ENCODE results near the gene PLAAT5. TPM values are rescaled to one million over a fixed set of nuclear protein-coding genes. Genes with fewer than 3 reads are reported as not detected.
"Not testable (repeated sequence)": the region's sequence is repeated elsewhere in the genome, so short reads cannot be mapped to it uniquely, and the experiment has no call there.

PLAAT5 gene
- total RNA-seq, 2 experiments from 2014 or later, result not detected

DNA sequence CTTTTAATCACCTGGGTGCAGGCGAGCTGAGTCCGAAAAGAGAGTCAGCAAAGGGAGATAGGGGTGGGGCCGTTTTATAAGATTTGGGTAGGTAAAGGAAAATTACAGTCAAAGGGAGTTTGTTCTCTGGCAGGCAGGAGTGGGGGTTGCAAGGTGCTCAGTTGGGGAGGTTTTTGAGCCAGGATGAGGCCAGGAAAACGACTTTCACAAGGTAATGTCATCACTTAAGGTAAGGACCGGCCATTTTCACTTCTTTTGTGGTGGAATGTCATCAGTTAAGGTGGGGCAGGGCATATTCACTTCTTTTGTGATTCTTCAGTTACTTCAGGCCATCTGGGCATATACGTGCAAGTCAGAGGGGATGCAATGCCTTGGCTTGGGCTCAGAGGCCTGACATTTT, 38.4 kb upstream of the PLAAT5 start:
- H3K27ac Mint-ChIP-seq; H3K4me3 Mint-ChIP-seq; H3K27me3 Mint-ChIP-seq; H3K9me3 Mint-ChIP-seq; H3K36me3 Mint-ChIP-seq (ENCODE audit: low read depth); DNase-seq: not testable (repeated sequence)
- H3K4me1 Mint-ChIP-seq, result peaks cover 35% of the 10 kb centered on the region
- CTCF ChIA-PET, result interaction anchor here (0.9 to 1.1 kb wide), 2 partner anchors 20 to 144 kb away, joined by 4 read pairs; no protein-coding TSS in a partner anchor
- POLR2A ChIA-PET, result interaction anchor here (1.4 kb wide), 1 partner anchor 11 kb away, joined by 3 read pairs; no protein-coding TSS in a partner anchor

DNA sequence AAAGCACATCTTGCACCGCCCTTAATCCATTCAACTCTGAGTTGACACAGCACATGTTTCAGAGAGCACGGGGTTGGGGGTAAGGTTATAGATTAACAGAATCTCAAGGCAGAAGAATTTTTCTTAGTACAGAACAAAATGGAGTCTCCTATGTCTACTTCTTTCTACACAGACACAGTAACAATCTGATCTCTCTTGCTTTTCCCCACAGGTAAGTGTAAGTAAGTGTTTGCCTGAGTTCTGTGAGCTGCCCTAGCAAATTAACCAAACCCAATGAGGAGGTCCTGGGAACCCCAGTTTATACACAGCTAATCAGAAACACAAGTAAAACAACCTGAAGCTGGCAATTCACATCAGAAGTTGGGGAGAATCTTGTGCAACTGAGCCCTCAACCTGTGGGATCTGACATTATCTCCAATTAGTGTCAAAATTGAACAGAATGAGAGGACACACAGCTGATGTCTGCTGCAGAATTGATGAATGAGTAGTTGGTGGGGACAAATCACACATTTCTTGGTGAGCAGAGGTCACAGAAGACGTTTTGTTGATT, 37.8 kb upstream of the PLAAT5 start:
- H3K27ac Mint-ChIP-seq, POLR2A ChIA-PET: not testable (repeated sequence)

DNA sequence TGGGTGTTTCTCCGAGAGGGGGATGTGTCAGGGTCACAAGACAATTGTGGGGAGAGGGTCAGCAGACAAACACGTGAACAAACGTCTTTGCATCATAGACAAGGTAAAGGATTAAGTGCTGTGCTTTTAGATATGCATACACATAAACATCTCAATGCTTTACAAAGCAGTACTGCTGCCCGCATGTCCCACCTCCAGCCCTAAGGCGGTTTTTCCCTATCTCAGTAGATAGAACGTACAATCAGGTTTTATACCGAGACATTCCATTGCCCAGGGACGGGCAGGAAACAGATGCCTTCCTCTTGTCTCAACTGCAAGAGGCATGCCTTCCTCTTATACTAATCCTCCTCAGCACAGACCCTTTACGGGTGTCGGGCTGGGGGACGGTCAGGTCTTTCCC, 37.2 kb upstream of the PLAAT5 start:
- H3K9me3 Mint-ChIP-seq; H3K27me3 Mint-ChIP-seq; POLR2A ChIA-PET; DNase-seq; H3K27ac Mint-ChIP-seq; CTCF ChIA-PET; H3K4me3 Mint-ChIP-seq; H3K36me3 Mint-ChIP-seq (ENCODE audit: low read depth): not testable (repeated sequence)
- H3K4me1 Mint-ChIP-seq, result peaks cover 23% of the 10 kb centered on the region

More for the DNA sequence above, 37.8 kb upstream of the PLAAT5 start:
- H3K9me3 Mint-ChIP-seq; H3K27me3 Mint-ChIP-seq; H3K36me3 Mint-ChIP-seq (ENCODE audit: low read depth); DNase-seq; H3K4me3 Mint-ChIP-seq: not testable (repeated sequence)
- CTCF ChIA-PET, result interaction anchor here (0.9 kb wide), 1 partner anchor 144 kb away, joined by 4 read pairs; no protein-coding TSS in a partner anchor
- peaks cover 29% of the 10 kb centered on the region for H3K4me1 Mint-ChIP-seq

DNA sequence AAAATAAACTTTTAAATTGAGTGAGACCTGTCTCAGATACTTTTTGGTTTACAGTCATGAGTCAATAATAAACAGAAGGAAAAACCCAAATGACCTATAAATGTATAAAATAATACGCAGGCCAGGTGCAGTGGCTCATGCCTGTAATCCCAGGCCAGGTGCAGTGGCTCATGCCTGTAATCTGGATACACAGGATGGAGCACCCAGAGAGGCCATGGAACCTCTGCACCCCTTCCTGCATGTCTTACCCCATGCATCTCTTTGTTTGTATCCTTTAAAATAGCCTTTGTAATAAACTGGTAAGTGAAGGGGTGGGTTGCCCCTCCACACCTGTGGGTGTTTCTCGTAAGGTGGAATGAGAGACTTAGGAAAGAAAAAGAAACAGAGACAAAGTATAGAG, 36.7 kb upstream of the PLAAT5 start:
- Mint-ChIP-seq H3K4me1 (peaks cover 18% of the 10 kb centered on the region), H3K27ac (no peak overlapping the region), H3K36me3 (ENCODE audit: low read depth) (no peaks in the 10 kb centered on the region), H3K9me3 (peaks cover 8% of the 10 kb centered on the region), H3K27me3 (no peaks in the 10 kb centered on the region), H3K4me3 (no peak overlapping the region)
- no peak for DNase-seq
- POLR2A ChIA-PET, result no interaction called here
- CTCF ChIA-PET, result no interaction called here

DNA sequence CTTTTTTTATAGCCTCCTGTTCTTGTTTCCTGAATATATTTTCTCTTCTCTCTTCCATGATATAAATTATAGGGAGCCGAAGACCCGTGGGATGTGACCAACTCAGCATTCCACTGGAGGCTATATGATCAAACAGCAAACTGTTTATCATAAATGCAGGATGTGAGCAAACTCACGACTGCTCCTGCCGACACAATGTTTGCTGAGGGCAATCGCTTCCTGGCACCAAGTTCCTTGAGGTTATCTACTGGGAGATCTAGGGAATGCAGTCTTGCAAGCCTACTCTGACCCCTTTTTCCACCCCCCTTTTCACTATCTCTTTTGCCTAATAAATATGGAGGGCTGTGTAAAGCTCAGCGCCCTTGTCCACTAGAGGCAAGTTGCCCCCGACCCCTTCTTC, 32.2 kb upstream of the PLAAT5 start:
- no peak overlapping the region for H3K4me3 Mint-ChIP-seq
- no peaks in the 10 kb centered on the region for H3K36me3 Mint-ChIP-seq (ENCODE audit: low read depth)
- ChIA-PET POLR2A (interaction anchor here (1.0 kb wide), 1 partner anchor 14 kb away, joined by 3 read pairs; the partner anchor contains the start of gene PLAAT4), CTCF (interaction anchor here (0.6 kb wide), 1 partner anchor 1503 kb away, joined by 3 read pairs; no protein-coding TSS in a partner anchor)
- no peak overlapping the region for H3K27ac Mint-ChIP-seq
- peaks cover 8% of the 10 kb centered on the region for H3K9me3 Mint-ChIP-seq
- no peak for DNase-seq
- H3K27me3 Mint-ChIP-seq, result peaks cover 5% of the 10 kb centered on the region
- H3K4me1 Mint-ChIP-seq, result peaks cover 12% of the 10 kb centered on the region

DNA sequence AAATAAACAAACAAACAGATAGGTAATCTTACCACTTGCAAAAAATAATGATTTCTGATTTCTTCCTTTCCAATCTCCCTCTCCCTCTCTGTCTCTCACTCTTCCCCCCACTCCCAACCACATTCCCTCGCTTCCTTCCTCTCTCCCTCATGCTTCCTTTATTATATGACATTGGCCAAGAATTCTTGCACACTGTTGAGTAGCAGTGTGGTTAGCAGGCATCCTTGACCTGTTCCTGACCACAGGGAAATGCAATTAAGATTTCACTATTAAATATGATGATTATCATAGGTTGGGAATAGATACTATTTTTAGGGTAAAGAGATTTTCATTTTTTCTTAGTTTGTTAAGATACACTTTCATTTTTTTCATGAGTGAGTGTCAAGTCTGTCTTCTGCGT, 30.9 kb upstream of the PLAAT5 start:
- ChIA-PET POLR2A (no interaction called here), CTCF (no interaction called here)
- Mint-ChIP-seq H3K36me3 (ENCODE audit: low read depth) (no peaks in the 10 kb centered on the region), H3K27me3 (peaks cover 5% of the 10 kb centered on the region), H3K27ac (no peak overlapping the region), H3K9me3 (peaks cover 8% of the 10 kb centered on the region), H3K4me1 (peaks cover 17% of the 10 kb centered on the region), H3K4me3 (no peak overlapping the region)
- no peak for DNase-seq

DNA sequence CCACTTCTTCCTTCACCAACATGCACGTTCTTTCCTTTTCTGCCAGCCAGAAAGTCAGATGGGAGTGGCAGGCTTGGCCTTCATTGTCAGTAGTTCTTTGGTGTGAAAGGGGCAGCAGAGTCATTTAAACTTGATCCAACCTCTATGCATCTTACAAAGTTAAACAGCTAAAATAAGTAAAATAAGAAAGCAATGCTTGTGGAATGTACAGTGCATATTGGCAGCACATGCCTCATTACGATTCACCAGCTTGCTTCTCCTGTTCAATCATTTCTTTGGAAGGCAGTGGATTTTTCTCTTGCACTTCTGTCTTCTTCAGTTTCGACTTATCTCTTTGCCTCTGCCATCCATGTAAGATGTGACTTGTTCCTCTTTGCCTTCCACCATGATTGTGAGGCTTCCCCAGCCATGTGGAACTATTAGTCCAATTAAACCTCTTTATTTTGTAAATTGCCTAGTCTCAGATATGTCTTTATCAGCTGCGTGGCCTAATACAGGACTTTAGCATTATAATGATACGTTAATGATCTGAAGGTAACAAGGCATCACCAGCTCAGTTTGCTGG, 29.7 kb upstream of the PLAAT5 start:
- CTCF ChIA-PET, result no interaction called here

DNA sequence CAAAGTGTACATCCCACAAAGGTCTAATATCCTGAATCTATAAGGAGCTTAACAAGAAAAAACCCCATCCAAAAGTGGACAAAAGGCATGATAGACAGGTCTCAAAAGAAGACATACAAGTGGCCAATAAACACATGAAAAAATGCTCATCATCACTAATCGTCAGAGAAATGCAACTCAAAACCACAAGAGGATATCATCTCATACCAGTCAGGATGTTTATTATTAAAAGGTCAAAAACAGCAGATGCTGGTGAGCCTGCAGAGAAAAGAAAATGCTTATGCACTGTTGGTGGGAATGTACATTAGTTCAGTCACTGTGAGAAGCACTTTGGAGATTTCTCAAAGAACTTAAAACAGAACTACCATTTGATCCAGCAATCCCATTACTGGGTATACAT, 27.6 kb upstream of the PLAAT5 start:
- peaks cover 17% of the 10 kb centered on the region for H3K4me1 Mint-ChIP-seq
- no peak for DNase-seq
- peak overlapping the region; percentile 71 for H3K27ac Mint-ChIP-seq

More for the DNA sequence above, 29.7 kb upstream of the PLAAT5 start:
- Mint-ChIP-seq H3K4me3 (no peak overlapping the region), H3K4me1 (peaks cover 17% of the 10 kb centered on the region), H3K27ac (no peak overlapping the region), H3K9me3 (peaks cover 8% of the 10 kb centered on the region), H3K27me3 (peaks cover 5% of the 10 kb centered on the region), H3K36me3 (ENCODE audit: low read depth) (no peaks in the 10 kb centered on the region)
- POLR2A ChIA-PET, result interaction anchor here (1.2 kb wide), 1 partner anchor 16 kb away, joined by 4 read pairs; the partner anchor contains the start of gene PLAAT4
- DNase-seq, result no peak

DNA sequence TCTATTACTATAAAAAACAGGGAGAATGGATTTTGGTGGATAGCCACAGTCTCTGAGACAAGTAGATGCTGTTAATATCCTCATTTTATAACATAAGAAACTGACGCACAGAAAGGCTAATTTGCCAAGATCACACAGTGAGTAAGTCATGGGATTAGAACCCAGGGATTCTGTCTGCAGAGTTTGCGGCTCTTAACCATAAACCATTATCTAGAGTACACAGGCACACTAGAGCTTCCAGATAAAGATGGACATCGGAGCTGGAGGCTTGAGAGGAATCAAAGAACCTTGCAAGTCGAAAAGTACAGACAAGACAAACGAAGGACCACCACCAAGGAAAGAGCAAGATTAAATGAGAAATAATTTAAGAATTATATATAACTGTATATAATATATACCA, 26.2 kb upstream of the PLAAT5 start:
- H3K9me3 Mint-ChIP-seq, result no peaks in the 10 kb centered on the region
- ChIA-PET CTCF (no interaction called here), POLR2A (no interaction called here)
- no peaks in the 10 kb centered on the region for H3K36me3 Mint-ChIP-seq (ENCODE audit: low read depth)
- DNase-seq, result no peak
- H3K4me3 Mint-ChIP-seq, result no peak overlapping the region
- peaks cover 17% of the 10 kb centered on the region for H3K4me1 Mint-ChIP-seq
- H3K27ac Mint-ChIP-seq, result no peak overlapping the region
- H3K27me3 Mint-ChIP-seq, result peaks cover 3% of the 10 kb centered on the region

More for the DNA sequence above, 27.6 kb upstream of the PLAAT5 start:
- no peak overlapping the region for H3K4me3 Mint-ChIP-seq
- peaks cover 2% of the 10 kb centered on the region for H3K9me3 Mint-ChIP-seq
- CTCF ChIA-PET, result interaction anchor here (0.7 to 1.2 kb wide), 2 partner anchors 40 to 432 kb away, joined by 3 read pairs; no protein-coding TSS in a partner anchor
- H3K36me3 Mint-ChIP-seq (ENCODE audit: low read depth), result no peaks in the 10 kb centered on the region
- POLR2A ChIA-PET, result interaction anchor here (1.0 to 1.3 kb wide), 2 partner anchors 11 to 29 kb away, joined by 3 read pairs; no protein-coding TSS in a partner anchor
- H3K27me3 Mint-ChIP-seq, result peaks cover 5% of the 10 kb centered on the region

DNA sequence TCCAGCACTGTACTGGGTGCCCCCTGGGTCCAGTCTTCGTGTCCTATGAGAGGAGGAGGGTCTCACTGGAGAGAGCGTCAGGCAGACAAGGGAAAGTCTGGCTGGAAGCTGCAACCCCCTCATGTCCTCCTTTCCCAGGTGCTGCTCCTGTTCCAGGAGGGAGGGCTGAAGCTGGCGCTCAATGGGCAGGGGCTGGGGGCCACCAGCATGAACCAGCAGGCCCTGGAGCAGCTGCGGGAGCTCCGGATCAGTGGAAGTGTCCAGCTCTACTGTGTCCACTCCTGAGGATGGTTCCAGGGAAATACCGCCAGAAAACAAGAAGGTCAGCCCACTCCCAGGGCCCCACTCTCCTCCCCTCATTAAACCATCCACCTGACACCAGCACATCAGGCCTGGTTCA, 25.1 kb upstream of the PLAAT5 start:
- no peak overlapping the region for H3K27ac Mint-ChIP-seq
- ChIA-PET CTCF (no interaction called here), POLR2A (no interaction called here)
- no peak overlapping the region for H3K4me3 Mint-ChIP-seq
- no peaks in the 10 kb centered on the region for H3K36me3 Mint-ChIP-seq (ENCODE audit: low read depth)
- H3K27me3 Mint-ChIP-seq, result peaks cover 3% of the 10 kb centered on the region
- DNase-seq, result no peak
- no peaks in the 10 kb centered on the region for H3K9me3 Mint-ChIP-seq
- H3K4me1 Mint-ChIP-seq, result peaks cover 17% of the 10 kb centered on the region

DNA sequence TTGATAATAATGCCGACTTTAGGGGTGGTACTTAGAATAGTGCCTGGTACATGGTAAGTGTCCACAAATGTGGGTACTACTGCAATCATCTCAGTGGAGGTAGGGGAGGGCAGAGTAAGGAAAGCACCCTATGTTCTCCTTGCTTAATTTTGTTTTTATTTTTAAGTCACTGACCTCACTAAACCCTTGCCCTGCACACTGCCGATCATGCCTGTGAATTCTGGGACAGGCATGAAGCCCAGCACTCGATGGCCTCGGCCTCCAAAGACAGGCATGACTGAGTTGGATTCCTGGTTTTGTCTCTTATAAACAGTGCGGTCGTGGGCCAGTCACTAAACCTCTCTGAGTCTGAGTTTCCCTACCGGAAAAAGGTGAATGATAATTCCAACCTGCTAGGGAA, 21.8 kb upstream of the PLAAT5 start:
- peaks cover 2% of the 10 kb centered on the region for H3K4me1 Mint-ChIP-seq
- H3K27ac Mint-ChIP-seq, result no peak overlapping the region
- H3K4me3 Mint-ChIP-seq, result no peak overlapping the region
- POLR2A ChIA-PET, result no interaction called here
- CTCF ChIA-PET, result no interaction called here
- no peaks in the 10 kb centered on the region for H3K36me3 Mint-ChIP-seq (ENCODE audit: low read depth)
- no peak for DNase-seq
- no peaks in the 10 kb centered on the region for H3K27me3 Mint-ChIP-seq
- H3K9me3 Mint-ChIP-seq, result no peaks in the 10 kb centered on the region

DNA sequence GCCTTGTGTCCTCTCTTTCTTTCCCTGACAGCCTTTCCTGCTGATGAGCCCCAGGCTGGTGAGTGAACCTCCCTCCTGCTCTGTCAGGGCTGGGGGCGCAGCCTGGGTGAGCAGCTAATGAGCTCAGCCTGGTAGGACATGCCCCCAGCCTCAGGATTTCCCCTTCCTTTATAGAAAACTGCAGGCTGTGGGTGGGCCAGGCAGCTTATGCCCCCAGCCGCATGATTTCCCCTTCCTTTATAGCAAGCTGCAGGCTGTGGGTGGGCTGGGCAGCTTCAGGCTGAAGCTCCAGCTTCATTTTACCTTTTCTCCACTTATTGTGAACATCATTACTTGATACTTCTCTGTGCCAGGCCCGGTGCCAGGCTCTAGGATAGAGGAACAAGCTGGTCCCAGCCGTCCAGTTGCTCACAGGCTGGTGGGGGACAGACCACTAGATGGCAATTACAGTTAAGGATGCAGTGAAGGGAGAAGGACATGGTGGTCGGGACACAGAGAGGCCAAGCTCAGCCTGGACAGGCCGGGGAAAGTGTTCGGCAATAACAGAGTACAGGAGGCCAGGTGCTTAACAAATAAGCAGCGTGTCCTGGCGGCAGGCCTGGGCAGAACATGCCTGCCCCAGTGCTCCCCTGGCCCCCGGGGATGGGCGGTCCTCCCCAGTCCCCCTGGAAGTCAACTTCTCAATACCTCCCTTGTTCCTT, 20.2 kb upstream of the PLAAT5 start:
- Mint-ChIP-seq H3K9me3 (no peaks in the 10 kb centered on the region), H3K27ac (no peak overlapping the region), H3K4me3 (no peak overlapping the region), H3K36me3 (ENCODE audit: low read depth) (no peaks in the 10 kb centered on the region), H3K27me3 (no peaks in the 10 kb centered on the region), H3K4me1 (no peaks in the 10 kb centered on the region)
- POLR2A ChIA-PET, result interaction anchor here (1.2 kb wide), 1 partner anchor 26 kb away, joined by 4 read pairs; the partner anchor contains the start of gene PLAAT4
- CTCF ChIA-PET, result no interaction called here
- no peak for DNase-seq

DNA sequence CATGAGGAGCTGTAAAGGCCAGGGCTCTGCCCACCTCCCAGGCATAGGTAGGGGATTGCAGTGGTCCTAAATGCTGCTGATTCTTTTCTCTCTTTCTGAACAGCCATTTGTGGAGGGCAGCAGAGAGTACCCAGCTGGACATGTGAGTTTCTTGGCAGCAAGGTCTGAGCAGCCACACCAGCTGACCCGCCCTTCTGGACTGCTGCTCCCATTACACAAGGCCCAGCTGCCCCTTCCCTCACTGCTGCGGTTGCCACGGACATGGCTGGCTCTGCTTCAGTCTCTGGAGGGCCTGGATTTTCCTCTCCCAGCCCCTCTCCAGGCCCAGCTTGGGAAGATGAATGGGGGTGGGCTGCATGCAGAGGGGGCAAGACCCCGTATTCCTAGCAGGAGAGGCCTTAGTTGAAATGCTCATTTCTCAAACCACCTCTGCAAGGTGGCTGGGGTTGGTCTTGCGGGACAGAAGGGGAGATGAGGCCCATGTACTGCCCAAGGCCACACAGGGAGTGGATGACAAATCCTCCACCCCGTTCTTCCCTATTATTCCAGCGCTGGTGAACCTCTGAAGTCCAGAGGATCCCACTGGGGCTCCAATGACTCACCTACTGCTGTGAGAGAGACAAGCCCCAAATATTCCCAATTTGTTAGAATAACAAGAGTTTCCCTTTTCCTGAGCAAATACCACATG, 19.5 kb upstream of the PLAAT5 start:
- CTCF ChIA-PET, result no interaction called here
- Mint-ChIP-seq H3K4me3 (no peak overlapping the region), H3K27ac (no peak overlapping the region), H3K4me1 (peaks cover 2% of the 10 kb centered on the region), H3K36me3 (ENCODE audit: low read depth) (no peaks in the 10 kb centered on the region), H3K9me3 (no peaks in the 10 kb centered on the region), H3K27me3 (no peaks in the 10 kb centered on the region)
- no peak for DNase-seq
- POLR2A ChIA-PET, result no interaction called here

All from activated CD4-positive, alpha-beta memory T cell treated with anti-CD3 and anti-CD28 coated beads, Interleukin-2, amount 10 ng/mL, durations not matched to agents 7 days and 5 days (primary cell).